ENCODE results near the gene LETM1.

Gene LETM1

DNA sequence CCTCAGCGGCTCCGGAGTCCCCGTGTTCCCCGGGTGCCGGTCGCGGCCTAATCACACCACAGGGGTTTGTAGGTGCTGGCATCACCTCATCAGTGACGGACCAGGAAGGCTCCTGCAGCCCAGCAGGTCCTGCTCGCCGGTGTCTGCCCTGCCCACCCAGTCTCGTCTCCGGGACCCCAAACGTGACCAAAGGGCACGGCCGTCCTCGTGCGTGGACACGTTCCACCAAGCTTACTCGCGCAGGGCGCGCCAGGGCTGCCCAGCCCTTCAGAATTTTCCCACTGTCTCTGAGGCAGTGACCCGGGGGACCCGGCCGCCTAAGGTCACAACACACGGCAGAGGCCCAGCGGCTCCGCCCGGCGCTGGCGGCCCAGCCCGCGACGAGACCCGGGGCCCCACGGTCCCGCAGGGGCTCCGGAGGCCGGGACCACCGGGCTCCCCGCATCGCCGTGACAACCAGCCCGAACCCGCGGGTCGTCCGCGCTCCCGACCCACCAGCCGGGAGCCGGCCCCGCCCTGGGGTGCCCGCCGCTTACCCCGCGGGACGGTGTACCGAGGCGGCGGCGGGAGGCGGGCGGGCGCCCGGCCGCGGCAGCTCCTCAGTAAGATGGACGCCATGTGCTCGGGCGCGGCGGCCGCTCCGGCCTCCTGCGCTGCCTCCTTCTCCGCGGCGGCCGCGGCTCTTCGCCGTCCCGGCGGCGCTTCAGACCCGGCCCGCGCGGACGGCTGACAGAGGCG lies 454 bp downstream of the LETM1 start:
- DNase-seq (ENCODE audit: low read depth), result no peak
- no peak for TF ChIP-seq CTCF (IDR thresholded peaks at IDR 0.05; ENCODE audit: control insufficient read depth, extremely low read depth, insufficient read depth)
- peak overlapping the region; percentile 92 for H3K4me3 ChIP-seq (ENCODE audit: low read depth, low read length)

GRCh38 chr4:1854752-1855151 lies 1.2 kb downstream of the LETM1 start:
- peak overlapping the region; percentile 92 for H3K4me3 ChIP-seq (ENCODE audit: low read depth, low read length)
- no peak for TF ChIP-seq CTCF (IDR thresholded peaks at IDR 0.05; ENCODE audit: control insufficient read depth, extremely low read depth, insufficient read depth)
- DNase-seq (ENCODE audit: low read depth), result no peak

DNA sequence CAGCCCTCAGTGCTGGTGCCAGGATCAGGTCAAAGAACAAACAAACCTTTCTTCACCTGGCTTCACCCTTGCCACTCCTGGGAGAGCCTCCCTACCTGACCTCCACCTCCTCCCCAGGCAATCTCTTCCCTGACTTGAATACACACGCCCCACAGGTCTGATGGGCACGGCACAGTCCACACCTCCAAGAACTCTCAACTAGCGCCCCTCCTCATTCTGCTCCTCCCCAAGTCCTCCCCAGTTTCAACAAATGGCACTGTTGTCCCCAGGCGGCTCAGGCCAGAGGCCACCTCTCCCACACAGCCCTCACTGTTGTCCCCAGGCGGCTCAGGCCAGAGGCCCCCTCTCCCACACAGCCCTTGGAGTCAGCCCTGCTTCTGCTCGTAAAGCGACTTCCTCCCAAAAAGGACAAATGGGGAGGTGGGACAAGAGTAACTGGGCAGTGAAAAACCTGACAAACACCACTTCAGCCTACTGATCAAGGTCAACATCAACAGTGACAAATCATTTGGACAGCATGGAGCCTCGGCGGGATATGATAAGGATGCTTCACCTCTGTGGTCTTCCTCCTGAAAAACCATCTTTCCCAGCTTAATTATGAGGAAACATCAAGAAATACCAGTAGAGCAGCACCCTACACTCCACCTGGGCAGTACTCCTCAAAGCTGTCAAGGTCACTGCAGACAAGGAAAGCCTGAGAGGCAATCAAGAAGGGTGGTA lies 2.9 kb downstream of the LETM1 start:
- TF ChIP-seq CTCF (IDR thresholded peaks at IDR 0.05; ENCODE audit: control insufficient read depth, extremely low read depth, insufficient read depth), result no peak
- peak; percentile 69 for DNase-seq (ENCODE audit: low read depth)
- H3K4me3 ChIP-seq (ENCODE audit: low read depth, low read length), result no peak overlapping the region

- DNase-seq (ENCODE audit: low read depth), result no peak
- TF ChIP-seq CTCF (IDR thresholded peaks at IDR 0.05; ENCODE audit: control insufficient read depth, extremely low read depth, insufficient read depth), result no peak
Observed at GRCh38 chr4:1851575-1852410, 4.2 kb downstream of the LETM1 start.

GRCh38 chr4:1851160-1851559 lies 4.8 kb downstream of the LETM1 start:
- no peak for TF ChIP-seq CTCF (IDR thresholded peaks at IDR 0.05; ENCODE audit: control insufficient read depth, extremely low read depth, insufficient read depth)
- DNase-seq (ENCODE audit: low read depth), result no peak
- no peak overlapping the region for H3K4me3 ChIP-seq (ENCODE audit: low read depth, low read length)

More at GRCh38 chr4:1851575-1852410, 4.2 kb downstream of the LETM1 start:
- H3K4me3 ChIP-seq (ENCODE audit: low read depth, low read length), result no peak overlapping the region

GRCh38 chr4:1850276-1850675 lies 5.7 kb downstream of the LETM1 start:
- DNase-seq (ENCODE audit: low read depth), result no peak
- no peak for TF ChIP-seq CTCF (IDR thresholded peaks at IDR 0.05; ENCODE audit: control insufficient read depth, extremely low read depth, insufficient read depth)
- H3K4me3 ChIP-seq (ENCODE audit: low read depth, low read length), result no peak overlapping the region

All from LNCaP clone FGC (cell line).